Left colon (tissue), 2 donors: Measurements from ENCODE around the gene NTRK3. TPM values are rescaled to one million over a fixed set of nuclear protein-coding genes. Genes with fewer than 3 reads are reported as not detected.

ENCODE experiments used
- ATAC-seq: fragments of 200-7000 bp; cut with Tn5 transposase; one replicate; pipeline ENCODE4 v1.9.1; 2020; ENCODE audit warnings: mild to moderate bottlenecking, moderate library complexity
- DNase-seq, 2 donors: peaks; one replicate each; pipeline ENCODE4 v3.0.0-alpha.2; 2020
- intact Hi-C, 2 donors: fragments of 100-400 bp; cut with DNase I in 1 of 2; cut with micrococcal nuclease in 1 of 2; formaldehyde crosslinking; loops; one replicate each; pipeline versions ENCODE4 v1.11.2 to v1.14.0; 2022; cut with DNase I, micrococcal nuclease
- total RNA-seq, 2 donors: library from RNA; stranded (reverse); fragmentation: NEBNext Ultra II Directional; extraction: Animal tissue kit (Norgen Biotek cat#: 25700); gene quantifications; one replicate each; pipeline ENCODE4 v1.2.1, GENCODE V29; 2021
- donor health status: DM: no; HTN: no; CAD: no.
- donor health status: DM: yes; HTN: yes; CAD: no.

NTRK3 gene
- total RNA-seq, 2 donors from 2014 or later, result 0.55 to 1.3 TPM

DNA sequence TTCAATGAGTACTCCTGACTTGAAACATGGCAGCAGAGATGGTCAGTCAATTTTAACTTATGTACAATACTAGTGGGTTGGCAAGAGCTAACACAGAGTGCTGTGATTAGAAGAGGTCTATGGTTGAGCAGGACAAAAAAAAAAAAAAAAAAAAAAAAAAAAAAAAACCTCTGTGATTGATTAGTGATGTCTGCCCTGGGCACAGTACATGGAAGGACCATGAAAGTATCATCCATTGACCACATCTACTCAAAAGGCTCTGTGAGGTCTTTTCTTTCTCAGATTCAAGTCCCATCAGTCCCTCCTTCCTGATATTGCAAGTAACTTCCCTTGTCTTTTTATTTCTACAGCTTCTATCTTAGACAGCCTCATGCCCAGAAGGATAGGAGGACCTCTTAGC is 59.6 kb downstream of the NTRK3 start:
- ATAC-seq (no peak), DNase-seq (no peak)
- intact Hi-C loops, result no loop called here

GRCh38 chr15:88194162-88194561 is 62.4 kb downstream of the NTRK3 start:
- DNase-seq (no peak), ATAC-seq (no peak)
- intact Hi-C loops, result no loop called here

GRCh38 chr15:88193415-88193814 is 63.1 kb downstream of the NTRK3 start:
- no peak for ATAC-seq
- intact Hi-C loops, result no loop called here

DNA sequence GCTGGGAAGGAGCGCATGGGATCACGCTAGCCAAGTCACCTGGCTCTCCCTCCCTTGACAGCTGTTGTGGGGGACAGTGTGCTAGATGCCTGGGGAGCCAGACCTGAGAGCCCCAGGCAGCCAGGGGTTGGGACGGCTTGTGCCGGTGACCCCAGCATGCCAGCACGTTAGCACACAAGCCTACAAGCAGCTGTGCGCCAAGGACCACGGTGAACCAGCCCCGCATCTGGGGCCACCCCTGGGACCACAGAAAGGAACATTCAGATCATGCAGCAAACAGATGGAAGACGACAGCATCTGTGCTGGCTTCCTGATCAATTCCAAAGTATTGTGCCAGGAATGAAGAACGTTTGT is 64.8 kb downstream of the NTRK3 start:
- intact Hi-C loops, result no loop called here
- ATAC-seq (no peak), DNase-seq (no peak)

More at GRCh38 chr15:88193415-88193814, 63.1 kb downstream of the NTRK3 start:
- no peak for DNase-seq

DNA sequence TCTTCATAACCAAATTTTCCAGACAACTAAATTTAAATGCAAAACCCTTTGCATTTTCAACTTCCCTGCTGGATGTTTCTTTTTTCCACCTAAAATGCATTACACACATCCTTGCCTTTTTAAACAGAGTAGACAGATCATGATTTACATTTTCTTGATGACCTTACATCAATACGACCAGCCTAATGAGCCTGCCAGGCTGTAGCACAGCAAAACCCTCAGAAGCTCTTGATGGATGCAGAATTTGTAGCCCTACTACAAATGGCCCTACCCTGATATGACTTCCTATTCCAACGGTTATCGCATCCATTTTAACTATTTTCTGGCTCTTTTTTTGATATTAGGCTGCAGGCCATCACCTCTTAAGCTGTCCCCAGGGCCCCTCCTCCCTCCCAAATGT is 66.3 kb downstream of the NTRK3 start:
- intact Hi-C loops, result no loop called here
- DNase-seq (no peak), ATAC-seq (no peak)

DNA sequence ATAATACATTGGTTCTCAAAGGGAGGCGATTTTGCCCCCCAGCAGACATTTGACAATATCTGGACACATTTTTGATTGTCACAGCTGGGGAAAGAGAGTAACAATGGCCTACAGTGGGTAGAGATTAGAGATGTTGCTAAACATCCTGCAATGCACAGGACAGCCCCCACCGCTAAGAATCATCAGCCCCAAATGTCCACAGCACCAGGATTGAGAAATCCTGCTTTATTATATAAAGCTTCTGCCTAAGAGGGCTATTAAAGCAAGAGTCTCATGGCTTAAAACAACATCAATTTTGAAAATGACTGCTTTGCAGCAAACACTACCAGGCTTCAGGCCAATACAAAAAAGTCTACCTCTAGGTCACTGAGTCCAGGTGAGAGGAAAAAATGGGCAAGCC is 68.2 kb downstream of the NTRK3 start:
- no peak for DNase-seq
- no peak for ATAC-seq
- intact Hi-C loops, result no loop called here

GRCh38 chr15:88187195-88187594 is 69.3 kb downstream of the NTRK3 start:
- intact Hi-C loops, result no loop called here
- no peak for DNase-seq
- ATAC-seq, result no peak

- intact Hi-C loops, result no loop called here
- no peak for DNase-seq
- no peak for ATAC-seq
These were observed 71.0 kb downstream of the NTRK3 start for GRCh38 chr15:88185584-88185983.

GRCh38 chr15:88181613-88182012 is 74.9 kb downstream of the NTRK3 start:
- ATAC-seq (no peak), DNase-seq (no peak)
- intact Hi-C loops, result no loop called here

GRCh38 chr15:88179562-88179961 is 77.0 kb downstream of the NTRK3 start:
- ATAC-seq (no peak), DNase-seq (no peak)
- intact Hi-C loops, result no loop called here

DNA sequence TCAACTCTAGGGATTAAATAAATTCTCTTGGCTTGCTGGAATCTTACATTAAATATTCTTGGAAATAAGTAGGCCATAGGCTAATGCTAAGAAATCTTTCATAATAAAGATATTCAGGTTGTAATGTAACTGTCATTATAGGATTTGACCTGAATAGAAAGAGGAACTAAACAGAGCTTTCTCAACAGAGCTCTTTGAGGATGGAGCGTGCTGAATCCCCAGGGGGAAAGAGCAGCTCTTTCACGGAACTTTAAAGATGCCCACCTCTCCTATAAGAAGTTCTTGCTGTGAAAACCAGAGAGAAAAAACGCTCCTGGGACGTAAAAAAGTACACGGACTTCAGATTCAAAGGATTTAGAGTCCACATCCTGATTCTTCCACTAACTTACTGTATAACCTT is 77.9 kb downstream of the NTRK3 start:
- intact Hi-C loops, result no loop called here
- ATAC-seq (no peak), DNase-seq (no peak)

- intact Hi-C loops, result no loop called here
- ATAC-seq (no peak), DNase-seq (no peak)
These were observed 79.1 kb downstream of the NTRK3 start for GRCh38 chr15:88177451-88177850.

DNA sequence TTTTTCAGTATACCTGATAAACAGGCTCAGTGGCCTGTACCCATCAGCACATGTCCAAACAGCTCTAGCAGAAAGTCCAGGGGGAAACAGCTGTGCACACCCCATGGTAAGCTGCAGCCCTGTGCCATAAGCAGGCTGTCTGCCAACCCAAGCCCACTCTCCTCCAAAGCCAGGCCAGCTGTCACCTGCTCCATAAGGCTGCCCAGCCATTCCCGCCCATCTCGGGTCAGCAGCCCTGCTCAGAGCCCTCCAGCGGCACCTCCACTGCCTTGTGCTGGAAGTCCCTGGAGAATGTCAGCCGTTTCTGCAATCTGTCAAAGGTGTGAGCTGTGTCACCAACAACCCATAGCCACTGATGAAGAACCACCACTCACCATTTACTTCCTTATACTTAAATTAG is 82.0 kb downstream of the NTRK3 start:
- DNase-seq (no peak), ATAC-seq (no peak)
- intact Hi-C loops, result no loop called here

GRCh38 chr15:88166082-88166993 is 90.2 kb downstream of the NTRK3 start:
- ATAC-seq (no peak), DNase-seq (no peak)
- intact Hi-C loops, result no loop called here

DNA sequence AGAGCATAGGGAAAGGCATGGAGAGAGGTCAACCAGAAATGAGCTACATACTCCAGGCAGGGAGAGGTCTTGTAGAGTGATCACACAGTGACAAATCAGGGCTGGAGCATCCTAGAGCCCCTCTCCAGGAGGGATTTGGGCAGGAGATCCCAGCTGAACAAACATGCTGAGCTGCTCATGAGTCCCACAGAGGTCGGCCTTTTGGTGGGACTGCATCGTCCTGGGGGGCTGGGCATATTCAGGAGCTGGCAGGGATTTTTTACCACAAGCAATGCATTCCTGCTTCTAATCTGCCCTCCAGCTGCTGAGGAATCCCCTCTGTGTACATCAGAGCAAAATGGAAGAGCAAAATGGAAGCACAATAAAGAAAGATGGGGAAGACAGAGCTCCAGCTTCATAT is 94.9 kb downstream of the NTRK3 start:
- intact Hi-C loops, result no loop called here
- ATAC-seq, result no peak
- DNase-seq, result no peak

GRCh38 chr15:88155310-88155709 is 101.2 kb downstream of the NTRK3 start:
- ATAC-seq, result no peak
- no peak for DNase-seq
- intact Hi-C loops, result no loop called here

DNA sequence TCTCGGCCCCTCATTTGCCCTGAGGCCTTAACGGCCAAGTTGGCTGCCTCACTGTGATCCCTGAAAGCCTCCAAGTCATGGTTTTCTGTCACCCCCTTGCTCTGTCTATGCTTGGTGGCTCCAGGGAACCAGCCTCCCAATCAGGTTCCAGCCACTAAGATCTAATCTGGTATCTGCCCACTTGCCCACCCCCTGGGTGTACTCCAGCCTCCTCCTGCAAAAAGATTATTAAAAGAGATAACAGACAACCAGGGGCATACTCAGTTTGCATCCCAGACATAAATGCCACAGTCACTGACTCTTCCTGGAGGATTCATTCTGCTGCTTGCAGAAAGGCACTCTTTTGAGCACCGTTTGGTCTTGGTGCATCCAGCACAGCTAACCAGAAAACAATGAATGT is 103.9 kb downstream of the NTRK3 start:
- intact Hi-C loops, result no loop called here
- no peak for ATAC-seq

DNA sequence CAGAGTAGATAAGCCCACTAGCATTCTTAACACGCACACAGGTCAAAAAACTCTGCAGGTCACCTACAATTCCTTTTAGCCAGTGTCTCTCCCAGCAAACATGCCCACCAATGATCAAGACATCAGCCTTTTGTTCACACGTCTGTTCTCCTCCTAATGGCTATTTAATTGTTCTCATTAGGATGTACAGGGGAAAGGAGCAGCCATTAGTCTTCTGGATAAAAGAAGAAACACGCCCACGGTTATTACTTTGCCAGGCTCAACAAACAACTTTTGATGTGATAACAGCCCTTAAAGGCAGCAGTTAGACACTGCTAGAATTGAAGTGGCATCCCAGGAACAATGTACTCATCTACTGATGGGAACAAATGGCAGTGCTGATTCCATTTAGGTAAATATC is 108.8 kb downstream of the NTRK3 start:
- ATAC-seq, result no peak
- intact Hi-C loops, result no loop called here
- no peak for DNase-seq

More for the DNA sequence above, 103.9 kb downstream of the NTRK3 start:
- no peak for DNase-seq

DNA sequence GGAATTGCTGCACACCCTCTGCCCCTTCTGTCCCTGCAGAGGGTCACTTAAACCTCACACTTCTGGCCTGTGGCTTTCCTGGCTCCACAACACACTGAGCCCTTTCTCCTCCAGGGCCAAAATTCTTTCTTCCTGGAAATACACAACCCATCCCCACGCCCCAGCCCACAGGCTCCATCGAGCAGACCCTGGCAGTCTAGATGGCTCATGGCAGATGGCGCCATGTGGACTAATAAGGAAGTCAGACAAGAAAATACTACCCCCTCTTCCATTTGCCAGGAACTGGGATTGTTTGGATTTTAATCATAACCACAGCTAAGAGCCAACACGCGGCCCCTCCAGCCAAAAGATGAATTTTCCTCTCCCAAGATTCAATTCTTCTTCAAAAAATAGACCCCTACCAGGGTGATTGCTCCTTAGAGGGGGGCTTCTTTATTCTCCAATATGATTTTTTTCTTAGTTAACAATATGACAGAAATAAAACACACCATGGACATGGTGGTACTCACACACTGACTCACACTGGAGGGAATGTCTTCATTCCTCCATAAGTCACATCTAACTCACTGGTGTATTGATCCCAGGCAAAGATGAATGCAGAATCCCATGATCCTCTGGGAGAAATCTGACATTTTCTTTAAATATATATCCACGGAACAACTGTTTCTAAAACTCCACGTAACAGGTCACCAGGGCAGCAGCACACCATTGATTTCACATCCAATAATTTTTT is 111.5 kb downstream of the NTRK3 start:
- intact Hi-C loops, result no loop called here
- no peak for DNase-seq
- no peak for ATAC-seq

DNA sequence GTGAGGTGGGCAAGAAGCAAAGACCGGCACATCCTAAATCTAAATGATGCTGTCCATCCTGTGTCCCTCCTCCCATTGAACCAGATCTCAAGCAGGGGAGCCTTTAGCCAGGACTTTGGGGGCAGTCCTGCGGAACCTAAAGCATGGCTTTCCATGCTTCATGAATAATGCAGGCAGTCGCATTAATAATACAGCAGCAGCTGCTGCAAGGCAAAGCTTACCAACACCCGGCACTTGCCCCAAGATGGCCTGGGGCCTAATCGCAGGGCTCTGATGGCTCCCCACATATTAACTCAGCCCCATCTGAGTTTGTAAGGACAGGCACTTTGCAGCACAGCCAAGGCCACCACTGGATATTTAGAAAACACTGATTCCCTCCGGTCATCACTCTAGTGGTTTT is 114.4 kb downstream of the NTRK3 start:
- no peak for DNase-seq
- ATAC-seq, result no peak
- intact Hi-C loops, result no loop called here
